HEK293 (cell line): ENCODE results near the gene AKIRIN1.
"Not testable (repeated sequence)": the region's sequence is repeated elsewhere in the genome, so short reads cannot be mapped to it uniquely, and the experiment has no call there.

ENCODE experiments used
- CTCF ChIP-seq: fragments of 450-650 bp; formaldehyde crosslinking; IDR thresholded peaks from 2 replicates; pipeline ENCODE4 v1.5.1; 2016; ENCODE audit warnings: missing biosample characterization, missing genetic modification characterization
- YY1 ChIP-seq: fragments of 450-650 bp; formaldehyde crosslinking; IDR thresholded peaks from 2 replicates; pipeline ENCODE4 v1.5.1; 2018; ENCODE audit warnings: missing biosample characterization, missing genetic modification characterization
- ZNF132 ChIP-seq: fragments of 450-650 bp; formaldehyde crosslinking; IDR thresholded peaks from 2 replicates; pipeline ENCODE4 v1.5.1; 2017; ENCODE audit warnings: missing biosample characterization, missing genetic modification characterization, borderline replicate concordance
- ZNF223 ChIP-seq: fragments of 450-650 bp; formaldehyde crosslinking; IDR thresholded peaks from 2 replicates; pipeline ENCODE4 v1.5.1; 2016; ENCODE audit warnings: missing biosample characterization, missing genetic modification characterization
- ZNF501 ChIP-seq: fragments of 450-650 bp; formaldehyde crosslinking; IDR thresholded peaks from 2 replicates; pipeline ENCODE4 v1.5.1; 2016; ENCODE audit warnings: missing biosample characterization, missing genetic modification characterization
- ZNF580 ChIP-seq: fragments of 450-650 bp; formaldehyde crosslinking; IDR thresholded peaks from 2 replicates; pipeline ENCODE4 v1.5.1; 2016; ENCODE audit warnings: missing biosample characterization, missing genetic modification characterization
- ZNF830 ChIP-seq: fragments of 450-650 bp; IDR thresholded peaks from 2 replicates; pipeline ENCODE4 v1.5.0; 2018; ENCODE audit warnings: missing biosample characterization, missing genetic modification characterization, low read depth, mild to moderate bottlenecking, moderate library complexity

- TF ChIP-seq ZNF580 (tag by site-specific recombination); ZNF223 (tag by site-specific recombination); ZNF132; YY1 (tag by site-specific recombination); ZNF830 (tag by site-specific recombination); ZNF501 (tag by site-specific recombination): not testable (repeated sequence)
- TF ChIP-seq CTCF (tag by site-specific recombination): 0 out of 2 replicates have a peak, but pooled peaks have one; percentile 12
Observed at GRCh38 chr1:39051193-39051850, 60.2 kb downstream of the AKIRIN1 start.
